Activated naive CD8-positive, alpha-beta T cell treated with anti-CD3 and anti-CD28 coated beads for 36 hours (primary cell): ENCODE results near the gene ANKLE2. TPM values are rescaled to one million over a fixed set of nuclear protein-coding genes. Genes with fewer than 3 reads are reported as not detected.
A peak's percentile ranks its signal among the peaks of the same experiment; 100 is the strongest.

Experiments
- DNase-seq: peaks from one replicate; pipeline ENCODE4 v3.0.0; 2021
- H3K27ac Mint-ChIP-seq: one replicate; pipeline ENCODE4 v1.8.0; 2022; ENCODE audit warnings: mild to moderate bottlenecking, moderate library complexity, mixed read lengths
- H3K27me3 Mint-ChIP-seq: one replicate; pipeline ENCODE4 v1.8.0; 2022; ENCODE audit warnings: mild to moderate bottlenecking, mixed read lengths
- H3K36me3 Mint-ChIP-seq: one replicate; pipeline ENCODE4 v1.8.0; 2021; ENCODE audit warnings: mild to moderate bottlenecking, mixed read lengths
- H3K4me1 Mint-ChIP-seq: one replicate; pipeline ENCODE4 v1.8.0; 2021; ENCODE audit warnings: mixed read lengths
- H3K4me3 Mint-ChIP-seq: one replicate; pipeline ENCODE4 v1.8.0; 2022; ENCODE audit warnings: mild to moderate bottlenecking, moderate library complexity, mixed read lengths
- H3K9me3 Mint-ChIP-seq: one replicate; pipeline ENCODE4 v1.8.0; 2022; ENCODE audit warnings: mixed read lengths
- total RNA-seq, 2 experiments: library from RNA; stranded (reverse); gene quantifications; one replicate each; pipeline ENCODE4 v1.2.3, GENCODE V29; 2021

ANKLE2 gene
- total RNA-seq, 2 experiments from 2014 or later, result 84.5 to 84.8 TPM

DNA sequence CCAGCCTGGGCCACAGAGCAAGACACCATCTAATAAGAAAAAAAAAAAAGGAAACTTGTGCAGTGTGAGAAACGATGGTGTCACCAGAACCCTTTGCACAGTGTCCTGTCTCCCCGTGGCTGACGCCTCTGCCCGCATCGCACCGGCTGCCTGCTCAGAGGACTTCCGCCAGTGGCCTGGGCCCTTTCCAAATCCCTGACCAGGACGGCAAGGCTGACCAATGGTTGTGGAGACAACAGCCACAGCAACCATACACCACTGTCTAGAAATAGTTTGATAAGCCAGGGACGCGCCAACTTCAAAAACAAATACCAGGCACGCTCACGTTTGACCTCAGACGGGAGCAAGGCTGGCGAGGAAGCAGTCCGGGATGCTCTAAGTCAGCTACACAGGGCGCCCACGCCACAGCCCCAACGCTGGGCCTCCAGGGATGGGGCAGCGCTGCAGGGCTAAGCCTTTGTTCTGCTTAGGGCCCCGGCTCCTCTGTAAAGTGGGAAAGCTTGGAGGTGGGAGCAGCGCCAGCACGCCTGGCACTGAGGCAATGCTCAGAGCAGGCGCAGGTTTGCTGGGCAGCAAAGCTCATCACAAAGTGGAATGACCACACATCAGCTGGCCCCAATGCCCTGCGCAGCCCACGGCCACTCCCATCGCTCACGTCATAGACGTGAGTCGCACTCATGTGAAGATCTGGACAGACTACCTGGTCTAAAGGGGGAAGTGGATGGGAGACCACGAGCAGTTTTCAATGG lies 38.4 kb downstream of the ANKLE2 start:
- Mint-ChIP-seq H3K27ac (peak overlapping the region; percentile 3), H3K27me3 (no peaks in the 10 kb centered on the region), H3K4me3 (no peak overlapping the region), H3K9me3 (no peaks in the 10 kb centered on the region), H3K4me1 (peaks cover 5% of the 10 kb centered on the region), H3K36me3 (peaks cover 30% of the 10 kb centered on the region)
- no peak for DNase-seq

- peak overlapping the region; percentile 16 for H3K27ac Mint-ChIP-seq
- H3K27me3 Mint-ChIP-seq, result no peaks in the 10 kb centered on the region
- peaks cover 21% of the 10 kb centered on the region for H3K36me3 Mint-ChIP-seq
- DNase-seq, result no peak
- H3K4me1 Mint-ChIP-seq, result peaks cover 5% of the 10 kb centered on the region
- H3K9me3 Mint-ChIP-seq, result no peaks in the 10 kb centered on the region
- H3K4me3 Mint-ChIP-seq, result no peak overlapping the region
These were observed 40.9 kb downstream of the ANKLE2 start for GRCh38 chr12:132720606-132721345.

DNA sequence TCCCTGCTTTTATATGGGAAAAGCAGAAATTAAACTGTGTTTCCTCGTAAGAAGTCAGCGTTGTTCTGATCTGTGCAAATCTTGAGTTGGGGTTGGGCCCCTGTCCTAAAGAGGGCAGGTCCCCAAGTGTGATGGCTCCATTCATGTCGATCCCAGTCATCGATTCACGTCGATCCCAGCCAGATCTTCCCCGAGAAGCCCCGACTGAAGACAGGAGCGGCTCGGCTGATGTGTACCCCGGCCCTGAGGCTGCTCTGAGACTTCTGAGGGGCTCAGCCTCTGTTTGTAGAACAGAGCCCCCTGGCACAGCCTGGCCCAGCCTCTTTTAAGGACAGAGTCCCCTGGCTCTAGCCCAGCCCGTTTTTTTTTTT lies 41.7 kb downstream of the ANKLE2 start:
- DNase-seq, result no peak
- Mint-ChIP-seq H3K4me1 (peaks cover 5% of the 10 kb centered on the region), H3K27ac (no peak overlapping the region), H3K27me3 (no peaks in the 10 kb centered on the region), H3K4me3 (no peak overlapping the region), H3K9me3 (no peaks in the 10 kb centered on the region), H3K36me3 (peaks cover 24% of the 10 kb centered on the region)

DNA sequence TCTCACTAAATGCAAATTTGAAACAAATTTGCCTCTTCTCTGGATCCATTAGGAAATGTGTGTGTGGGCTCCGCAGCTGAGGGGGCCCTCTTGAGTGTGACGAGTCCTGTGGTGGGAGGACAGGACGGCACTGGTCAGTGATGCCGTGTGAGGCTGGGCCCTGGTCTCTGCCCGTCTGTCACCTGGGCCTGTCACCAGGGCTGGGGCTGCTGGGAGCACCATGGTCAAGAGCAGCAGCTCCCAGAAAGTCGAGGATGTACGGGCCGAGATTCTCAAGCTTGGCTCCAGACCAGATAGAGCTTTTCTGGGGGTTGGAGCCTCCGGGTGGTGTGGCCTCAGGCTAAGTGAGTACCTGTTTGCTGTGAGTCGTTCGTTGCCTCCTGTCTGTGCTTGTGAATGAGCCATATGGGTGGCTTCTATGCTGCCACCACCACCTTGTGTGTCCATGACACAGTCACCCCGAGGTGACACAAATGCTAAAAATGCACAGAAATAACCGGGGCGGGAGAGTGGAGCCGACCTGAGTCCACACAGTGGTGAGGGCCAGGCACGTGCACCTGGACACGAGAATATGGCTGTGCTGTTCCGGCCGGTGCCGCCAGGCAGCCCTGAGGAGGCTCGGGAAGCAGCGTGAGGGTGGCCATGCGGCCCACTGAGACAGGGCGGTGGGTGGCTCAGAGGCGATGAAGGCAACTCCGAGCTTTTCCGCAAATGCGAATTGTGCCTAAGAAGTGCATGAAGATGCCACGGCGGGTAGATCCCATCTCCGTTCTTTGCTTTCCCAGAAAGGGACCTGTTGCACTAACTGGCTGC lies 42.3 kb downstream of the ANKLE2 start:
- Mint-ChIP-seq H3K27me3 (no peaks in the 10 kb centered on the region), H3K27ac (peak overlapping the region; percentile 62), H3K4me3 (no peak overlapping the region), H3K4me1 (peaks cover 6% of the 10 kb centered on the region), H3K9me3 (no peaks in the 10 kb centered on the region), H3K36me3 (peaks cover 26% of the 10 kb centered on the region)
- no peak for DNase-seq

GRCh38 chr12:132718644-132719043 lies 43.0 kb downstream of the ANKLE2 start:
- Mint-ChIP-seq H3K27ac (no peak overlapping the region), H3K36me3 (peaks cover 23% of the 10 kb centered on the region), H3K4me3 (no peak overlapping the region), H3K27me3 (no peaks in the 10 kb centered on the region), H3K4me1 (peaks cover 3% of the 10 kb centered on the region), H3K9me3 (no peaks in the 10 kb centered on the region)
- DNase-seq, result no peak

DNA sequence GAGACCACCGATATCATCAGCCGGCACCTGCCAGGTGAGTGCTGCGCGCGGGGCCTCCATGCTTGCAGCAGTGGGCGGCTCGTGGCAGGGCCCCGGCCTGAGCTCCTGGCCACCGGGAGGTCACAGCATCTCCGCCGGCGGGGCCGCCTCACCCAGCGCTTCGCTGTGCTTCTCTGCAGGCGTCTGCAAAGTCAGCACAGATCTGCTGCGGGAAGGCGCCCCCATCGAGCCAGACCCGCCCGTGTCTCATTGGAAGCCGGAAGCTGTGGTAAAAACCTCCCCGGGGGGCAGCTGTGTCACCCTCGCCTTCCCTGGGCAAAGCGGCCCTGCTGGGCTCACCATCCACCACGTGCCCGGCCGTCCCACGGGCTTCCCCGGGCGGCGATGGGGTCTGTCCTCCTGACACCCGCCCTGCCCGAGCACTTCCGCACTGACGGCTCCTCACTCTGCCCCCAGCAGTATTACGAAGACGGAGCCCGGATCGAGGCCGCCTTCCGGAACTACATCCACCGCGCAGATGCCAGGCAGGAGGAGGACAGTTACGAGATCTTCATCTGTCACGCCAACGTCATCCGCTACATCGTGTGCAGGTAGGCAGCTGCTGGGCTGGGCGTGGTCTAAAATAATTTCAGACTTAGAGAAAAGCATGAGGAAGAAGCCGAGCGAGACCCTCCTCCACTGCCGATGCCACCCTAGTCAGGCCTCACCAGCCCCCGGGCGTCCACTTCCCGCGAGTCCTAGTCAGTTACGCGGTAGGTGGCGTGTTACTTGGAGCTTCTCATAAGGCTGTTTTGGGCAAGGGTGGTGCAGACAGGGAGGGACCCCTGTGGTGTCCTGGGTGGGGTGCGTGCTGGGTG lies 43.9 kb downstream of the ANKLE2 start:
- Mint-ChIP-seq H3K27me3 (no peaks in the 10 kb centered on the region), H3K4me1 (peaks cover 9% of the 10 kb centered on the region), H3K4me3 (no peak overlapping the region), H3K27ac (no peak overlapping the region), H3K9me3 (no peaks in the 10 kb centered on the region), H3K36me3 (peaks cover 20% of the 10 kb centered on the region)
- DNase-seq, result no peak

DNA sequence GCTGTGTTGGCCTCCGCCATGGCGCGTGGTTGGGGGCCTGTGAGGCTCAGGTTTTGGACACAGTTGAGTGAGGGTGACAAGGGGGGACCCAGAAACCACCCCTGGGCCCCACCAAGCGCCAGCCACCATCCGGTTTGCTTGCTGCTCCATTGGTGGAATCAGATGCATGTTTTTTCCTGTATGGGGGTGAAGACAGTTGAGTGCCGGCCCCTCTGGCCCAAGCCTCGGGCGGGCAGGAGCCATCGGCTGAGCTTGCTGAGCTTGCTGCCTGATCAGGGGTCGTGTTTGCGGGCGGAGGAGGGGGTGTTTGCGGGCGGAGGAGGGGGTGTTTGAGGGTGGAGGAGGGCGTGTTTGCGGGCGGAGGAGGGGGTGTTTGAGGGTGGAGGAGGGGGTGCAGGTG lies 44.6 kb downstream of the ANKLE2 start:
- Mint-ChIP-seq H3K27ac (no peak overlapping the region), H3K9me3 (no peaks in the 10 kb centered on the region), H3K27me3 (no peaks in the 10 kb centered on the region), H3K4me3 (no peak overlapping the region), H3K4me1 (peaks cover 11% of the 10 kb centered on the region), H3K36me3 (peaks cover 23% of the 10 kb centered on the region)
- no peak for DNase-seq

DNA sequence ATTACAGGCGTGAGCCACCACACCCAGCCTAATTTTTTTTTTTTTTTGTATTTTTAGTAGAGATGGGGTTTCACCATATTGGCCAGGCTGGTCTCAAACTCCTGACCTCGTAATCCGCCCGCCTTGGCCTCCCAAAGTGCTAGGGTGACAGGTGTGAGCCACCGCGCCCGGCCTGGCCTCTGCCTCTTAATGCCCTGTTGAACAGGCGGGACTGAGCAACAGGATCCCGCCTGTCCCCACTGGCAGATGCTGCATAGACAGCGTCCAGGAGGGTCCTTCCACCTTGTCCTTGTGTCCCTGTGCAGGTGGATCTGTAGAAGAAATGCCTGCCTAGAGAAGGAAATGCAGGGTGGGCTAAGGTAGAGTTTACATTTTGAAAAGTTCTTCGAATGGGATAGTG lies 45.3 kb downstream of the ANKLE2 start:
- no peak overlapping the region for H3K27ac Mint-ChIP-seq
- H3K4me3 Mint-ChIP-seq, result no peak overlapping the region
- no peaks in the 10 kb centered on the region for H3K27me3 Mint-ChIP-seq
- peaks cover 11% of the 10 kb centered on the region for H3K4me1 Mint-ChIP-seq
- H3K9me3 Mint-ChIP-seq, result no peaks in the 10 kb centered on the region
- no peak for DNase-seq
- H3K36me3 Mint-ChIP-seq, result peaks cover 23% of the 10 kb centered on the region

DNA sequence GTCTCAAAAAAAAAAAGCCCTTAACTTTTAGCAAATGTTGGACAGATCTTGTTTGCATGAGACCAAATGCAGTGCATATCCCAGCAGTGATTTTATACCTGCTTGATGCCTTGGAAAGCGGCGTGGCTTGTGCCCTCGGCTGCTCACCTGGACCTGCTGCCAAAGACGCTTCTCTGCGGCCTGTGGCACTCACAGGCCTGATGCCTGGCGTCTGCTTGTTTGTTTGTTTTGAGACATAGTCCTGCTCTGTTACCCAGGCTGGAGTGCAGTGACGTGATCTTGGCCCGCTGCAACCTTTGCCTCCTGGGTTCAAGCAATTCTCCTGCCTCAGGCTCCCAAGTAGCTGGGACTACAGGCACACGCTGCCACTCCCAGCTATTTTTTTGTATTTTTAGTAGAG lies 45.8 kb downstream of the ANKLE2 start:
- H3K36me3 Mint-ChIP-seq, result peaks cover 25% of the 10 kb centered on the region
- peaks cover 11% of the 10 kb centered on the region for H3K4me1 Mint-ChIP-seq
- no peaks in the 10 kb centered on the region for H3K27me3 Mint-ChIP-seq

DNA sequence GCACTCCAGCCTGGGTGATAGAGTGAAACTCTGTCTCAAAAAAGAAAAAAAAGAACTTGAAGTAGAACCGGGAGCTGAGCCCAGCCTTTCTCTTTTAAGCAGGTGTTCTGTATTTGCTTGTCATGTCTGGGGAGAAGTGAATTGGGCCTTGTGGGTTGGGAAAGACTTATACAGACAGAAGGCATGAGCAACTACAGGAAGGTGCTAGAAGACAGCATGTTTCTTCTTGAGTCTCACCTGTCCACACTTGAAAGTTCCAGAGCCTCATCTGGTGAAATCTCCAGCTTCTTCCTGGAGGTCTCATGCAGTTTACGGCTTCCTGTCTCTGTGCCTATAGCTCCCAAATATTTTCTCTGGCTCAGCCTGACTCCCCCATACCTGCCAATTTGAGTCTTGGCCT lies 48.5 kb downstream of the ANKLE2 start:
- Mint-ChIP-seq H3K4me3 (no peak overlapping the region), H3K4me1 (peaks cover 17% of the 10 kb centered on the region), H3K9me3 (peaks cover 4% of the 10 kb centered on the region), H3K36me3 (peaks cover 27% of the 10 kb centered on the region), H3K27me3 (no peaks in the 10 kb centered on the region), H3K27ac (peak overlapping the region; percentile 11)
- DNase-seq, result no peak

More for the DNA sequence above, 45.8 kb downstream of the ANKLE2 start:
- no peak for DNase-seq
- Mint-ChIP-seq H3K27ac (no peak overlapping the region), H3K4me3 (no peak overlapping the region), H3K9me3 (no peaks in the 10 kb centered on the region)

GRCh38 chr12:132711080-132711843 lies 50.4 kb downstream of the ANKLE2 start:
- peaks cover 17% of the 10 kb centered on the region for H3K4me1 Mint-ChIP-seq
- peak overlapping the region; percentile 72 for H3K27ac Mint-ChIP-seq
- DNase-seq, result peak; percentile 43
- H3K36me3 Mint-ChIP-seq, result peaks cover 32% of the 10 kb centered on the region
- H3K4me3 Mint-ChIP-seq, result peak overlapping the region; percentile 89
- peaks cover 10% of the 10 kb centered on the region for H3K9me3 Mint-ChIP-seq
- no peaks in the 10 kb centered on the region for H3K27me3 Mint-ChIP-seq

- Mint-ChIP-seq H3K27me3 (no peaks in the 10 kb centered on the region), H3K36me3 (peaks cover 32% of the 10 kb centered on the region), H3K4me1 (peaks cover 17% of the 10 kb centered on the region), H3K9me3 (peaks cover 10% of the 10 kb centered on the region), H3K4me3 (peak within 1 kb of the TSS; percentile 89), H3K27ac (peak within 1 kb of the TSS; percentile 80)
- peak; percentile 94 for DNase-seq
These were observed 51.1 kb downstream of the ANKLE2 start, which contains the start of gene PGAM5 for GRCh38 chr12:132710405-132711079. PGAM5 (plus strand) TSS chr12:132710842; CDS start chr12:132710877, 35 bp downstream.

DNA sequence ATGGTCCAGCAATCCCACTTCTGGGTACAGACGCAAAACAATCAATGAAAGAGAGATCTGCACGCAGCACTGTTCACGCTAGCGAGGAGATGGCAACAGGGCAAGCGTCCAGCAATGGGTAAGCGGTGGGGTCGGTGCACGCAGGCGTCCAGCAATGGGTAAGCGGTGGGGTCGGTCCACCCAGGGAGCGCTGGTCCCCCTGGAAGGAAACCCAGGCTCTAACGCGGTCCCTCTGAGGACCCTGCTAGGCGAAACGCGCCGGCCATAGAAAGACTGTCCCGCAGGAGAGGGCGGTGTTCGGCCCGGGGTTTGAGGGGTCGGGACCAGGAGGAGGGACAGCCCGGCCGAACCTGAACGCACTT lies 51.6 kb downstream of the ANKLE2 start:
- Mint-ChIP-seq H3K4me3 (peak overlapping the region; percentile 81), H3K27ac (peak overlapping the region; percentile 80), H3K9me3 (peaks cover 11% of the 10 kb centered on the region), H3K27me3 (no peaks in the 10 kb centered on the region), H3K4me1 (peaks cover 17% of the 10 kb centered on the region), H3K36me3 (peaks cover 32% of the 10 kb centered on the region)
- no peak for DNase-seq
